Heart left ventricle (tissue), 13 donors: Measurements from ENCODE around the gene SPATA45.

Experiments
- CTCF ChIP-seq, 12 donors: fragments of 200-600 bp; sonication (generic) in 4 of 12; IDR thresholded peaks; one replicate each; pipeline versions ENCODE4 v1.5.0 to v1.8.0; 2018 to 2022; ENCODE audit warnings: antibody characterized with exemption in 12 of 12, mild to moderate bottlenecking in 5 of 12
- POLR2A ChIP-seq, 2 donors: fragments of 450-650 bp; IDR thresholded peaks; one replicate each; pipeline ENCODE4 v1.6.1; 2017; ENCODE audit warnings: antibody characterized with exemption in 2 of 2, mild to moderate bottlenecking in 2 of 2, moderate library complexity in 2 of 2
- donor health status: ischemic (EF 13 %, LVEDD 7.1; RV severe dilation, severe dysfunction).
- donor health status: DM: no; HTN: yes; CAD: no.
- donor health status: DM: no; HTN: no; CAD: no.
- donor health status: ischemic (EF 25% LVEDD 6.9; RV normal size, moderate dysfunction).
- donor health status: ischemic (EF 25% LVEDD 5.7; RV mildly dilated, moderate dysfunction).
- donor health status: ischemic (EF 35%, LVEDD 5.7; RV mildly dilated, moderate dysfunction).
- donor health status: nonischemic (EF 11% LVEDD 7.7; RV severe dilation, severe dysfunction).
- donor health status: DM: yes; HTN: yes; CAD: no.
- donor health status: PGD.
- donor health status: ischemic (EF 29% LVEDD 5.4; RV normal size, mild dysfunction).
- donor health status: nonischemic (EF 23%, LVEDD 6.1; RV moderate dilation, normal function).

- TF ChIP-seq CTCF (IDR thresholded peaks at IDR 0.05): no peak
- TF ChIP-seq POLR2A (IDR thresholded peaks at IDR 0.05): no peak
Observed at GRCh38 chr1:212824201-212824600, 23.2 kb downstream of the SPATA45 start.
